DND-41 (cell line): Measurements from ENCODE around the gene TRANK1.

ENCODE experiments used
- EZH2 ChIP-seq: IDR thresholded peaks from 3 replicates; pipeline ENCODE4 v1.6.1; 2012; ENCODE audit warnings: borderline replicate concordance, low read depth, mild to moderate bottlenecking, moderate library complexity, low read length, inconsistent platforms; ENCODE audit not compliant: severe bottlenecking
- TF ChIP-seq, protein P1 (sequence below): IDR thresholded peaks from 2 replicates; pipeline ENCODE4 v1.5.1; 2012; ENCODE audit warnings: borderline replicate concordance, low read length, moderate library complexity, mild to moderate bottlenecking; ENCODE audit not compliant: poor library complexity, severe bottlenecking; ENCODE audit errors: extremely low read depth

DNA sequence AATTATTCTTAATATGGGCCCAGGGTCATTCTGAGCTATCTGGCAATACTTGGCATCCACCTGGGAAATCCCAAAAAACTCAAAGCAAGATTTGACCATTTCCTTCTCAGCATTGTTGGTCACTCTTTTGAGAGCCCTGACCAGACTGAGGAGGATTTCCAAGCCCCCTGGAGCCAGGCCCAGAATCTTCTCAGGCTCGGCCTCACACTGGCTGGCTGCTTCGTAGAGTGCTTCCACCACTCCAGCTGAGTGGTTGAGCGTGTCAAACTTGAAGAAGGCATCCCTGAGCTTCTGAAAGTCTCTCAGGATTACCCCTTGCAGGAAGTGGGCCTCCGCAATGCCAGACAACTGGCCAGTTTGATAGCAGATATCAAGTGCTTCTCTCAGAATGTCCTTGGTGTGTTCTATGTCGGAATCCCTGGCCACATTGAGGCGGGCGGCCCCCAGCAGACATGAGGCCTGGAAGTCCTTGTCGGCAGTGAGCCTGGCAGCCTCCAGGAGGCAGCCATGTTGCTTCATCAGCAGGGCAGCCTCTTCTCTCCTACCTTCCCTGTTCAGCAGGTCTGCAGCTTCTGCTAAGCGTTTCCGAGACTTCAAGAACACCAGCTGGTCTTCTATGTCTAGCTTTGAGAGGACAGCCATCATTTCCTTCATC, 111.6 kb downstream of the TRANK1 start:
- TF ChIP-seq, protein P1, sequence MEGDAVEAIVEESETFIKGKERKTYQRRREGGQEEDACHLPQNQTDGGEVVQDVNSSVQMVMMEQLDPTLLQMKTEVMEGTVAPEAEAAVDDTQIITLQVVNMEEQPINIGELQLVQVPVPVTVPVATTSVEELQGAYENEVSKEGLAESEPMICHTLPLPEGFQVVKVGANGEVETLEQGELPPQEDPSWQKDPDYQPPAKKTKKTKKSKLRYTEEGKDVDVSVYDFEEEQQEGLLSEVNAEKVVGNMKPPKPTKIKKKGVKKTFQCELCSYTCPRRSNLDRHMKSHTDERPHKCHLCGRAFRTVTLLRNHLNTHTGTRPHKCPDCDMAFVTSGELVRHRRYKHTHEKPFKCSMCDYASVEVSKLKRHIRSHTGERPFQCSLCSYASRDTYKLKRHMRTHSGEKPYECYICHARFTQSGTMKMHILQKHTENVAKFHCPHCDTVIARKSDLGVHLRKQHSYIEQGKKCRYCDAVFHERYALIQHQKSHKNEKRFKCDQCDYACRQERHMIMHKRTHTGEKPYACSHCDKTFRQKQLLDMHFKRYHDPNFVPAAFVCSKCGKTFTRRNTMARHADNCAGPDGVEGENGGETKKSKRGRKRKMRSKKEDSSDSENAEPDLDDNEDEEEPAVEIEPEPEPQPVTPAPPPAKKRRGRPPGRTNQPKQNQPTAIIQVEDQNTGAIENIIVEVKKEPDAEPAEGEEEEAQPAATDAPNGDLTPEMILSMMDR: no peak
- no peak for TF ChIP-seq EZH2
